Left ventricle myocardium inferior (tissue), 1 donor: ENCODE results near the gene TEX50. TPM values are rescaled to one million over a fixed set of nuclear protein-coding genes. Genes with fewer than 3 reads are reported as not detected.
"Not testable (repeated sequence)": the region's sequence is repeated elsewhere in the genome, so short reads cannot be mapped to it uniquely, and the experiment has no call there.

Experiments used
- DNase-seq: peaks from one replicate; pipeline ENCODE4 v3.0.0-alpha.2; 2020
- H3K27ac ChIP-seq: fragments of 200-600 bp; replicated peaks from 2 replicates; pipeline ENCODE4 v1.8.0; 2021
- H3K27me3 ChIP-seq: fragments of 200-600 bp; 2 replicates; pipeline ENCODE4 v1.8.0; 2021; ENCODE audit warnings: low read depth
- H3K36me3 ChIP-seq: fragments of 200-600 bp; 2 replicates; pipeline ENCODE4 v1.8.0; 2021
- H3K4me1 ChIP-seq: fragments of 200-600 bp; 2 replicates; pipeline ENCODE4 v1.8.0; 2021
- H3K4me3 ChIP-seq: fragments of 200-600 bp; 2 replicates; pipeline ENCODE4 v1.8.0; 2021; ENCODE audit warnings: mild to moderate bottlenecking, moderate library complexity
- H3K9me3 ChIP-seq: fragments of 200-600 bp; replicated peaks from 2 replicates; pipeline ENCODE4 v1.8.0; 2021
- intact Hi-C: fragments of 100-400 bp; cut with micrococcal nuclease; formaldehyde crosslinking; loops from one replicate; pipeline ENCODE4 v1.11.0; 2022
- total RNA-seq: library from RNA; stranded (reverse); fragmentation: NEBNext Ultra II Directional; extraction: Animal tissue kit (Norgen Biotek cat#: 25700); gene quantifications from one replicate; pipeline ENCODE4 v1.2.1, GENCODE V29; 2021
- TF ChIP-seq, protein P1 (sequence below): fragments of 200-600 bp; IDR thresholded peaks from 2 replicates; pipeline ENCODE4 v1.8.0; 2021; ENCODE audit warnings: antibody characterized with exemption, mild to moderate bottlenecking, borderline replicate concordance
- donor health status: DM: no; HTN: yes; CAD: no; lungs with severe emphysema.

TEX50 gene
- total RNA-seq, 1 donor from 2014 or later, result not detected

DNA sequence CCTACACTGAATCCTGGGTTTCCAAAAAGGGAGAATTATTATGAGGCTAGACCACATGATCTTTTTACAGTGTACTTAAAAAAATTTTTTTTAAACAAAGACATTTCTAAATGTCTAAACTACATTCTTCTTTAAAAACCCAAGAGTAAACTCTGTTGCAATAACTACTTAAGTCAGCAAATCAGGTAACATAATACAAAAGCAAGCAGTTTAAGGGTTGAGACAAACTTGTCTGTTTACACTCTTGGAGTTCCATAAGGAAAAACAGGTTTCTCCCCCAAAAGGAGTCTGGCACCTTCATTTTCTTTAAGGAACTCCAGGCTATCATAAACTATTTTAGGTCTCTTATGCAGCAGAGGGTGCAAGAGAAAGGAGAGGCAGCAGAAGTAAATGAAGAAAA, 47.0 kb downstream of the TEX50 start:
- no peaks in the 10 kb centered on the region for H3K36me3 ChIP-seq
- intact Hi-C loops, result no loop called here
- DNase-seq, result no peak
- no peaks in the 10 kb centered on the region for H3K27me3 ChIP-seq
- TF ChIP-seq, protein P1, sequence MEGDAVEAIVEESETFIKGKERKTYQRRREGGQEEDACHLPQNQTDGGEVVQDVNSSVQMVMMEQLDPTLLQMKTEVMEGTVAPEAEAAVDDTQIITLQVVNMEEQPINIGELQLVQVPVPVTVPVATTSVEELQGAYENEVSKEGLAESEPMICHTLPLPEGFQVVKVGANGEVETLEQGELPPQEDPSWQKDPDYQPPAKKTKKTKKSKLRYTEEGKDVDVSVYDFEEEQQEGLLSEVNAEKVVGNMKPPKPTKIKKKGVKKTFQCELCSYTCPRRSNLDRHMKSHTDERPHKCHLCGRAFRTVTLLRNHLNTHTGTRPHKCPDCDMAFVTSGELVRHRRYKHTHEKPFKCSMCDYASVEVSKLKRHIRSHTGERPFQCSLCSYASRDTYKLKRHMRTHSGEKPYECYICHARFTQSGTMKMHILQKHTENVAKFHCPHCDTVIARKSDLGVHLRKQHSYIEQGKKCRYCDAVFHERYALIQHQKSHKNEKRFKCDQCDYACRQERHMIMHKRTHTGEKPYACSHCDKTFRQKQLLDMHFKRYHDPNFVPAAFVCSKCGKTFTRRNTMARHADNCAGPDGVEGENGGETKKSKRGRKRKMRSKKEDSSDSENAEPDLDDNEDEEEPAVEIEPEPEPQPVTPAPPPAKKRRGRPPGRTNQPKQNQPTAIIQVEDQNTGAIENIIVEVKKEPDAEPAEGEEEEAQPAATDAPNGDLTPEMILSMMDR, result no peak
- no peak overlapping the region for H3K27ac ChIP-seq
- no peaks in the 10 kb centered on the region for H3K4me1 ChIP-seq
- H3K4me3 ChIP-seq, result no peak overlapping the region
- peaks cover 24% of the 10 kb centered on the region for H3K9me3 ChIP-seq

DNA sequence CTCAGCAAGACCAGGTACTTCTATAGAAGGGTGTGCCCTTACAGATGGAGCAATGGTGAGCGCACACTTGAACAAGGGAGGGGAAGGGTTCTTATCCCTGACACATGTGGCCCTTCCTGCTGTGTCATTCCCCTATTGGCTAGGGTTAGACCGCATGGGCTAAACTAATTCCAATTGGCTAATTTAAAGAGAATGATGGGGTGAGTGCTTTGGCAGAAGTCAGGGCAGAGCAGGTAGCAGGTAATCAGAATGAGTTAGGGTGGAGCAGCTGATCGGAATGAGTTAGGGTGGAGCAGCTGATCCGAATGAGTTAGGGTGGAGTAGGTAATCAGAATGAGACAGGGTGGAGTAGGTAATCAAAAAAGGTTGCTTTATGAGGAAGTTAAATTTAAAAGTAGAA, 48.7 kb downstream of the TEX50 start:
- H3K9me3 ChIP-seq, result peaks cover 17% of the 10 kb centered on the region
- H3K4me3 ChIP-seq, H3K4me1 ChIP-seq, DNase-seq, H3K27ac ChIP-seq, H3K36me3 ChIP-seq, intact Hi-C loops, H3K27me3 ChIP-seq: not testable (repeated sequence)

DNA sequence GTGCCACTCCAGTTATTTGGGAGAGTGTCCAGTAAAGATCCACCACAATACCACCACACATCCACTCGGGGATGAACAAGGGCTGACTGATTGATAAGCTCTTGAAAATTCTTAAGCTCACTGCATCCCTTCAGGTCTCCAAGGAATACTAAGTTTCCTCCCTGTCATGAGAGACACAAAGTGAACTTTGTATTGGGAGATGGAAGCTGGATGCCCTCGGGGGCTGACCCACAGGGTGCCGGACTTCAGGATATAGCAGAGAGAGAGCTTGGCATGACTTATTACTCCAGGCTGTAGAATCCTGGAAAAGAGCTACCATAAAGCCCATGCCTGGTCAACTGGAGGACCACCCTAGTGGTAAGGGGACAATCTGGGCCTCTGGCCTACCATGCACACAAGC, 50.0 kb downstream of the TEX50 start:
- H3K27ac ChIP-seq, H3K36me3 ChIP-seq, DNase-seq, H3K4me3 ChIP-seq, H3K9me3 ChIP-seq, H3K4me1 ChIP-seq, intact Hi-C loops: not testable (repeated sequence)
- peaks cover 11% of the 10 kb centered on the region for H3K27me3 ChIP-seq

Other genes with a start within 250 kb of the TEX50 start
- 363 TPM for gene PRDX6, start 158.0 kb upstream of the TEX50 start, total RNA-seq
- gene SLC9C2, start 32.3 kb upstream of the TEX50 start, total RNA-seq, result not detected
- 0.25 TPM for gene ANKRD45, start 34.5 kb downstream of the TEX50 start, total RNA-seq
- 16.2 TPM for gene KLHL20, start 79.6 kb downstream of the TEX50 start, total RNA-seq
- gene DARS2, start 189.3 kb downstream of the TEX50 start, total RNA-seq, result 15.1 TPM
- gene CENPL, start 189.5 kb downstream of the TEX50 start, total RNA-seq, result 4.2 TPM
- gene GAS5, start 232.7 kb downstream of the TEX50 start, total RNA-seq, result 50.5 TPM
- gene ZBTB37, start 233.0 kb downstream of the TEX50 start, total RNA-seq, result 7.6 TPM